ENCODE measurements around the gene PIF1. TPM values are rescaled to one million over a fixed set of nuclear protein-coding genes. Genes with fewer than 3 reads are reported as not detected.
A peak's percentile ranks its signal among the peaks of the same experiment; 100 is the strongest.

Gene PIF1, protein sequence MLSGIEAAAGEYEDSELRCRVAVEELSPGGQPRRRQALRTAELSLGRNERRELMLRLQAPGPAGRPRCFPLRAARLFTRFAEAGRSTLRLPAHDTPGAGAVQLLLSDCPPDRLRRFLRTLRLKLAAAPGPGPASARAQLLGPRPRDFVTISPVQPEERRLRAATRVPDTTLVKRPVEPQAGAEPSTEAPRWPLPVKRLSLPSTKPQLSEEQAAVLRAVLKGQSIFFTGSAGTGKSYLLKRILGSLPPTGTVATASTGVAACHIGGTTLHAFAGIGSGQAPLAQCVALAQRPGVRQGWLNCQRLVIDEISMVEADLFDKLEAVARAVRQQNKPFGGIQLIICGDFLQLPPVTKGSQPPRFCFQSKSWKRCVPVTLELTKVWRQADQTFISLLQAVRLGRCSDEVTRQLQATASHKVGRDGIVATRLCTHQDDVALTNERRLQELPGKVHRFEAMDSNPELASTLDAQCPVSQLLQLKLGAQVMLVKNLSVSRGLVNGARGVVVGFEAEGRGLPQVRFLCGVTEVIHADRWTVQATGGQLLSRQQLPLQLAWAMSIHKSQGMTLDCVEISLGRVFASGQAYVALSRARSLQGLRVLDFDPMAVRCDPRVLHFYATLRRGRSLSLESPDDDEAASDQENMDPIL
- 7.2 TPM for polyA plus RNA-seq
- long read RNA-seq, donor 1, result 0 reads
- long read RNA-seq, donor 2, partial matches to known transcripts, result 0 of 1 reads
- long read RNA-seq, donor 2, other reads (novel, unspliced or antisense), result 0 of 1 reads
- long read RNA-seq, donor 3, result 0 reads
- long read RNA-seq, donor 4, result 0 reads
- long read RNA-seq, donor 5, result 0 reads
- long read RNA-seq, donor 6, result 0 reads
- long read RNA-seq, donor 7, result 0 reads
- long read RNA-seq, donor 8, result 0 reads
- long read RNA-seq, donor 9, partial matches to known transcripts, result 0 of 1 reads
- long read RNA-seq, donor 9, other reads (novel, unspliced or antisense), result 0 of 1 reads
- long read RNA-seq, donor 10, result 0 reads
- long read RNA-seq, donor 11, result 0 reads

DNA sequence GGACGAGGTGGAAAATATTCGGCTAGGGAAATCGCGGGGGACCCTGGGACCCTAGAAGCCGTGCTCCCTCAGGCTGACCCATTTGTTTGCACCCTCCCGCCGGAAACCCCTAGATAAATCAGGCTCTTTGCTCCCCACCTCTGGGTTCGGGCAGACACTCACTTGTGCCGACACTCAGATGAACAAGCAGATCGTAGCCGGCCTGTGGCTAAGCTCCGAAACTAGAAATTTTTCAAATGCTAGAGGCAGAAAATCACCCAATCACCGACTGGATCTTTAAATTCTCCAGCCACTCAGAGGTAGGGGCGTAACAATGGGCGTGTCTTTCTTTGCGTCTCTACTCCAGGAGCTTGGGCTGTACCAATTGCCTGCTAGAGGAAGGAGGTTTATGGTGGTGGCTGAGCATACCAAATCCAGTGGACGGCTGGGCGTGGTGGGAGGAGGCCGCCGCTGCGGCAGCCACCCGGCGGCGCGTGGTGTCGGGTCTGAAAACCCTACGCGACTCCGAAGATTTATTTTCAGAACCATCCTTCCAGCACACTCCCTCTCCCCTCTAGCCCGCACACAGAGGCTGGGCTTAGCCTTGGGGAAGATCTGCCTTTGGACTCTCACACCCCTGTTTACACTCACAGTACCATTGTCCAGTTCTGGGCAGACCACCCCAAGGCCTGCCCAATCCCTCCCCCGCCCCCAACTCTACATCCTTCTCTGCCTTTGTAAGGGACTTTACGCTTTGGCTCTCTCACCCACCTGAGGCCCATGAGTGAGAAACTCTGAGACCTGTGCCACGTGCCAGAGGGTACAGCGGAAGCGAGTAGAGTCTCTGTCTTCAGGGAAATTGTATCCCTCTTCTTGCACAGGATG, at the start of gene PIF1:
TSS of gene PIF1 (minus strand) at position 217 of the 864 bp plus-strand sequence. CDS start 1,312 bp downstream, outside the sequence.
- Histone ChIP-seq H3K4me1 (ENCODE audit: control insufficient read depth, insufficient read depth, low read length) (peaks cover 12% of the 10 kb centered on the region), H3K4me3 (ENCODE audit: low read length) (peak within 1 kb of the TSS; percentile 49), H3K27me3 (ENCODE audit: control insufficient read depth, insufficient read depth, low read length) (peaks cover 10% of the 10 kb centered on the region), H3K36me3 (ENCODE audit: control insufficient read depth, insufficient read depth, low read length) (peaks cover 3% of the 10 kb centered on the region), H3K27ac (ENCODE audit: low read length) (peak within 1 kb of the TSS; percentile 42), H3K9me3 (ENCODE audit: control insufficient read depth, low read depth, low read length) (no peaks in the 10 kb centered on the region)
- DNase-seq, result peak; percentile 94 to 97
- no CpG with 5 or more reads among the region's 35 CpGs for WGBS (ENCODE audit: insufficient coverage, low lambda C conversion rate)

DNA sequence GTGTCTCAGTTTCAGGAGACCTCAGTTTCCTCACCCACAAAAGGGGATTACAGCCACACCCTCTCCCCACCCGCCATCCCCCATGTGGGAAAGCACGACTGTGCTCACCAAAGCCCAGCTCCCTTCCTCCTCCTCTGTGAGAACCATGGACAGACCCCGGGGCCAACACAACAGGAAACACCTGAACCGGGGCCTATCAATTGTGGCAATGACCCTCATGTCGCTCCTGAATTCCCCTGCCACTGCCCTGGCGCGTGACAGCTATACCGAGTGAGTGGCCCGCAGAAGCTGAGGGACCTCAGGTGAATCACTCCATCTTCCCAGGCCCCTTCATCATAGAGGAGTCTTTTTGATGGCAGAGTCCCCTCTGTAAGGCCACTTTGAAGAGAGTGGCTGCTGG, 44.9 kb upstream of the PIF1 start:
- 100% methylated on average over 1 of the region's 9 CpGs for WGBS (ENCODE audit: insufficient coverage, low lambda C conversion rate)
- Histone ChIP-seq H3K36me3 (ENCODE audit: control insufficient read depth, insufficient read depth, low read length) (peaks cover 13% of the 10 kb centered on the region), H3K27ac (ENCODE audit: low read length) (no peak overlapping the region), H3K4me1 (ENCODE audit: control insufficient read depth, insufficient read depth, low read length) (peaks cover 10% of the 10 kb centered on the region), H3K4me3 (ENCODE audit: low read length) (no peak overlapping the region), H3K9me3 (ENCODE audit: control insufficient read depth, low read depth, low read length) (no peaks in the 10 kb centered on the region), H3K27me3 (ENCODE audit: control insufficient read depth, insufficient read depth, low read length) (no peaks in the 10 kb centered on the region)
- no peak for DNase-seq

DNA sequence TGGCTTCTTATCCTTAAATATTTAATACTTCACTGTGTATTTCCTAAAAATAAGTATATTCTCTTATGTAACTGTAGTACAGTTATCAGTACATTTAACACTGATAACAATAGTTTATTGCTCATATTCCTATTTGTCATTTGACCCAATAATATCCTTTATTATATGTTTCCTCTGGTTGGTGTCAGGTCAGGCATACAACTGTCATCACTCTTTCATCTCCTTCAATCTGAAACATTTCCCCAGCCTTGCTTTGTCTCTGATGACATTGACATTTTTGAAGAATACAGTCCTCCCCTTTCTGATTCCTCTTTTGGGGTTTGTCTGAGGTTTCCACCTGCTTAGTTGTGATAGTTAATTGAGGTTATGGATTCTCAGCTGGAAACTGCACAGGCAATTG, 44.1 kb upstream of the PIF1 start:
- no peak for DNase-seq
- no peaks in the 10 kb centered on the region for H3K9me3 ChIP-seq (ENCODE audit: control insufficient read depth, low read depth, low read length)
- H3K4me1 ChIP-seq (ENCODE audit: control insufficient read depth, insufficient read depth, low read length), result peaks cover 10% of the 10 kb centered on the region
- no peaks in the 10 kb centered on the region for H3K27me3 ChIP-seq (ENCODE audit: control insufficient read depth, insufficient read depth, low read length)
- no peak overlapping the region for H3K4me3 ChIP-seq (ENCODE audit: low read length)
- no peak overlapping the region for H3K27ac ChIP-seq (ENCODE audit: low read length)
- H3K36me3 ChIP-seq (ENCODE audit: control insufficient read depth, insufficient read depth, low read length), result peaks cover 15% of the 10 kb centered on the region

DNA sequence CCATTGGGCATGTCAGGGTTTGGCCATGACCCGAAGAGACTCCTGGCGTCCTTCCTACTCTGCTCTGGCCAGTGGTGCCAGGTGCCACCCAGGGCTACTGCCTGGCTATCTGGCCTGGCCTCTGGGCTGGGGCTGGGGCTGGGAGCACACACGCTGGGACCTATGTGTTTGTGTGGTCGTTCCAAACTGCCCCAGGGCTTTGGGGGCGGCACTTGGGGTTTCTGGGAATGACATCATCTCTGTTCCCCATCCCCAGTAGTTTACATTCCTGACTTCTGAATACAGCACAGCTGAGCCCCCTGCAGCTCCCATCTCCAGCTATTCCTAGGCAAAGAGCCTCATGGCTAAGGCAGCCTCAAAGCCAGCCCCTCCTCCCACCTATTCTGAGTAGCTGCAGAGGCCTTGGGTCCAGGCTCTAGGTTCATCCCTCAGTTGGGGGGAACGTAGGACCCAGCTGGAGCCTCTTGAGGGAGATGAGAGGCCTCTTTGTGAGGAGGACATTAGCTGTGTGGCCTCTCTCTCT, 40.6 kb upstream of the PIF1 start:
- Histone ChIP-seq H3K4me1 (ENCODE audit: control insufficient read depth, insufficient read depth, low read length) (peaks cover 4% of the 10 kb centered on the region), H3K36me3 (ENCODE audit: control insufficient read depth, insufficient read depth, low read length) (peaks cover 30% of the 10 kb centered on the region), H3K9me3 (ENCODE audit: control insufficient read depth, low read depth, low read length) (no peaks in the 10 kb centered on the region), H3K27me3 (ENCODE audit: control insufficient read depth, insufficient read depth, low read length) (no peaks in the 10 kb centered on the region), H3K4me3 (ENCODE audit: low read length) (no peak overlapping the region), H3K27ac (ENCODE audit: low read length) (peak overlapping the region; percentile 12)
- no peak for DNase-seq
- 80% methylated on average over 1 of the region's 6 CpGs for WGBS (ENCODE audit: insufficient coverage, low lambda C conversion rate)

DNA sequence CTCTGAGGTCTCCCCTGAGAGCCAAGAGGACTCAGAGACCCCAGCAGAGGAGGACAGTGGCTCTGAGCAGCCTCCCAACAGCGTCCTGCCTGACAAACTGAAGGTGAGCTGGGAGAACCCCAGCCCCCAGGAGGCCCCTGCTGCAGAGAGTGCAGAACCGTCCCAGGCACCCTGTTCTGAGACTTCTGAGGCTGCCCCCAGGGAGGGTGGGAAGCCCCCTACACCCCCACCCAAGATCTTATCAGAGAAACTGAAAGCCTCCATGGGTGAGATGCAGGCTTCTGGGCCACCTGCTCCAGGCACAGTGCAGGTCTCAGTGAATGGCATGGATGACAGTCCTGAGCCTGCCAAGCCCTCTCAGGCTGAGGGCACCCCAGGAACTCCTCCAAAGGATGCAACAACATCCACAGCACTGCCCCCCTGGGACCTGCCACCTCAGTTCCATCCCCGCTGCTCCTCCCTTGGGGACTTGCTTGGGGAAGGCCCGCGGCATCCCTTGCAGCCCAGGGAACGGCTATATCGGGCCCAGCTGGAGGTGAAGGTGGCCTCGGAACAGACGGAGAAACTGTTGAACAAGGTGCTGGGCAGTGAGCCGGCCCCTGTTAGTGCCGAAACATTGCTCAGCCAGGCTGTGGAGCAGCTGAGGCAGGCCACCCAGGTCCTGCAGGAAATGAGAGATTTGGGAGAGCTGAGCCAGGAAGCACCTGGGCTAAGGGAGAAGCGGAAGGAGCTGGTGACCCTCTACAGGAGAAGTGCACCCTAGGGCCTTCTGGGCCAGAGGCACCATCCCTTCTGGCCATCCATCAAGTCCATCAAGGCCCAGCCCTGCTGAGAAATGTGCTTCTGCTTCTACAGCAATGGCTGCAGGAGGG, 39.9 kb upstream of the PIF1 start:
- Histone ChIP-seq H3K9me3 (ENCODE audit: control insufficient read depth, low read depth, low read length) (no peaks in the 10 kb centered on the region), H3K36me3 (ENCODE audit: control insufficient read depth, insufficient read depth, low read length) (peaks cover 37% of the 10 kb centered on the region), H3K27me3 (ENCODE audit: control insufficient read depth, insufficient read depth, low read length) (no peaks in the 10 kb centered on the region), H3K4me1 (ENCODE audit: control insufficient read depth, insufficient read depth, low read length) (peaks cover 4% of the 10 kb centered on the region), H3K4me3 (ENCODE audit: low read length) (no peak overlapping the region), H3K27ac (ENCODE audit: low read length) (peak overlapping the region; percentile 12)
- no CpG with 5 or more reads among the region's 12 CpGs for WGBS (ENCODE audit: insufficient coverage, low lambda C conversion rate)
- DNase-seq, result no peak

DNA sequence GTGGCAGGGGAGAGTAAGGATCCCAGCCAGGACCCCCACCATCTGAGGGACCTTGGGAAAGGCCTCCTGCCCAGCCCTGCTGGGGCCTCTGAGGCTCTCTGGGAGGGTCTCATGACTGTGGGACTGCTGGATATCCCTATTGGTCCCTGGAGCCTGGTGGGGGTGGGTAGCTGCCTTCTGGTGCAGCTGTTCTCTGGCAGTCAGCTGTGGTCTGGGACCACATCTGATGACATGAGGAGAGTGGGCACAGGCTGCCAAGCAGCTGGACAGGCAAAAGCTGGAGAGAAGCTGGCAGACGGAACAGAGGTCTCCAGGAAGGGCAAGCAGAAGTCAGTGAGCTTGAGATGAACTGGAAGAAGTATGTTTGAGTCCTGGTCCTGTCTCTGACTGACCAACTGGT, 38.6 kb upstream of the PIF1 start:
- H3K27me3 ChIP-seq (ENCODE audit: control insufficient read depth, insufficient read depth, low read length), result no peaks in the 10 kb centered on the region
- peaks cover 4% of the 10 kb centered on the region for H3K4me1 ChIP-seq (ENCODE audit: control insufficient read depth, insufficient read depth, low read length)
- H3K36me3 ChIP-seq (ENCODE audit: control insufficient read depth, insufficient read depth, low read length), result peaks cover 45% of the 10 kb centered on the region
- no peak for DNase-seq
- WGBS (ENCODE audit: insufficient coverage, low lambda C conversion rate), result no CpG with 5 or more reads among the region's 1 CpG
- H3K9me3 ChIP-seq (ENCODE audit: control insufficient read depth, low read depth, low read length), result no peaks in the 10 kb centered on the region
- no peak overlapping the region for H3K4me3 ChIP-seq (ENCODE audit: low read length)
- H3K27ac ChIP-seq (ENCODE audit: low read length), result no peak overlapping the region

DNA sequence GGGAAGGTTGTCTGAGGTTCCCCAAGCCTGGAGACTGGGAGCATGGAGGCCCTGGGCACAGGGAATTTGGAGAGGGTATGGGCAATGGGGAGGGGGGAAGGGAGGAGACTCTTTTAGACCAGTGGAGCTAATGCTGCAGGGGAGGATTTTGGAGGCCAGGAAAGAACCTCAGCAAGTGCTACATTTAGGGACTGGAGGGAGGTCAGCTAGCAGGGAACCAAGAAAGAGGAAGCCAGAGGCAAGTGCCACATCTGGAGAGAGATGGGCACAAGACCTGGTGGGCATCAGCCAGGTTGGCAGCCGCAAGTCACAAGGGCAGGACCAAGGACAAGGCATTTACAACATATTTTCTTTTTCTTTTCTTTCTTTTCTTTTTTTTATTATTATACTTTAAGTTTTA, 37.0 kb upstream of the PIF1 start:
- WGBS (ENCODE audit: insufficient coverage, low lambda C conversion rate), result no CpG with 5 or more reads among the region's 1 CpG
- Histone ChIP-seq H3K4me1 (ENCODE audit: control insufficient read depth, insufficient read depth, low read length) (peaks cover 9% of the 10 kb centered on the region), H3K27me3 (ENCODE audit: control insufficient read depth, insufficient read depth, low read length) (no peaks in the 10 kb centered on the region), H3K9me3 (ENCODE audit: control insufficient read depth, low read depth, low read length) (no peaks in the 10 kb centered on the region), H3K4me3 (ENCODE audit: low read length) (no peak overlapping the region), H3K36me3 (ENCODE audit: control insufficient read depth, insufficient read depth, low read length) (peaks cover 43% of the 10 kb centered on the region), H3K27ac (ENCODE audit: low read length) (no peak overlapping the region)
- DNase-seq, result no peak

DNA sequence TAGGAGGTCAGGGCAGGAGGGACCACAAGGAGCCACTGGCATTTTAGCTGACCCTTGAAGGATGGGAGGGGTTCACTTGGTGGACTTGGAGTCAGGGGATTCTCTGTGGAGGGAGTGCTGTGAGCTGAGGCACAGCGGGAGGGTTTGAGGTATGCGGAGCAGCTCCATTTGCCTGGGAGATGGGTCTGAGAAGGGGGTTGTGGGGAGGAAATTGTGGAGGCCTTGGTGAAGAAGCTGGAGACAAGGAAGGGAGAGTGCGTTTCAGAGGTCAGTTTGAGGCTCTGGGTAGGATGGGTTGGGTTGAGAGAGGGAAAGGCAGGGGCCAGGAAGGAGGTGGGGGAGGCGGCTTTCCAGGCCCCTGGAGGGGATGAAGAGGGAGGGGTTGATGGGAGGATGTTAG, 36.5 kb upstream of the PIF1 start:
- 100% methylated on average over 1 of the region's 4 CpGs for WGBS (ENCODE audit: insufficient coverage, low lambda C conversion rate)
- no peak for DNase-seq
- H3K9me3 ChIP-seq (ENCODE audit: control insufficient read depth, low read depth, low read length), result no peaks in the 10 kb centered on the region
- H3K27ac ChIP-seq (ENCODE audit: low read length), result no peak overlapping the region
- H3K4me3 ChIP-seq (ENCODE audit: low read length), result no peak overlapping the region
- peaks cover 14% of the 10 kb centered on the region for H3K4me1 ChIP-seq (ENCODE audit: control insufficient read depth, insufficient read depth, low read length)
- H3K27me3 ChIP-seq (ENCODE audit: control insufficient read depth, insufficient read depth, low read length), result no peaks in the 10 kb centered on the region
- peaks cover 41% of the 10 kb centered on the region for H3K36me3 ChIP-seq (ENCODE audit: control insufficient read depth, insufficient read depth, low read length)

DNA sequence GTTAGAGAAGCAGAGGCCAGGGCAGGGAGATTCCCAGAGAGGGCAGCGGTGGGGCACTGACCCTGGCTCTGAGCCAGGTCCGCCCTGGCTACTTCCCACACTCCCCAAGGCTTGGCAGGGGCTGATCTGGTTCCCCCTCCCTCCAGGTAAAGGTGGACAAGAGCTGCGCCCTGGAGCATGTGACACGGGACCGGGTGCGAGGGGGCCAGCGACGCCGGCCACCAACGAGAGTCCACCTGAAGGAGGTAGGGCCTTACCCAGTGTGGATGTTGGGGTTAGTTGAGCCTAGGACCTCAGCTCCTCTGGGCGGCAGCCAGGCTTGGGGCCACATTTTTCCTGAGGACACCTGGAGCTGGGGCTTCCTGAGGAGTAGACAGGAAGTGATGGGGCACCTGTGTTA, 35.9 kb upstream of the PIF1 start:
- Histone ChIP-seq H3K36me3 (ENCODE audit: control insufficient read depth, insufficient read depth, low read length) (peaks cover 44% of the 10 kb centered on the region), H3K27me3 (ENCODE audit: control insufficient read depth, insufficient read depth, low read length) (no peaks in the 10 kb centered on the region), H3K4me3 (ENCODE audit: low read length) (no peak overlapping the region), H3K27ac (ENCODE audit: low read length) (no peak overlapping the region), H3K9me3 (ENCODE audit: control insufficient read depth, low read depth, low read length) (no peaks in the 10 kb centered on the region), H3K4me1 (ENCODE audit: control insufficient read depth, insufficient read depth, low read length) (peaks cover 19% of the 10 kb centered on the region)
- WGBS (ENCODE audit: insufficient coverage, low lambda C conversion rate), result no CpG with 5 or more reads among the region's 11 CpGs
- no peak for DNase-seq
